GM12892 (cell line): Measurements from ENCODE around the gene FOXO3B.
"Not testable (repeated sequence)": the region's sequence is repeated elsewhere in the genome, so short reads cannot be mapped to it uniquely, and the experiment has no call there.

ENCODE experiments used
- POLR2A ChIP-seq: IDR thresholded peaks from 2 replicates; pipeline ENCODE4 v1.6.1; 2011; ENCODE audit warnings: low read depth, low read length, control low read depth
- POLR2AphosphoS5 ChIP-seq: IDR thresholded peaks from 2 replicates; pipeline ENCODE4 v1.6.1; 2011; ENCODE audit warnings: low read depth, low read length, control low read depth
- TAF1 ChIP-seq: IDR thresholded peaks from 2 replicates; pipeline ENCODE4 v1.6.1; 2011; ENCODE audit warnings: low read depth, mild to moderate bottlenecking, control low read depth, low read length, borderline replicate concordance

DNA sequence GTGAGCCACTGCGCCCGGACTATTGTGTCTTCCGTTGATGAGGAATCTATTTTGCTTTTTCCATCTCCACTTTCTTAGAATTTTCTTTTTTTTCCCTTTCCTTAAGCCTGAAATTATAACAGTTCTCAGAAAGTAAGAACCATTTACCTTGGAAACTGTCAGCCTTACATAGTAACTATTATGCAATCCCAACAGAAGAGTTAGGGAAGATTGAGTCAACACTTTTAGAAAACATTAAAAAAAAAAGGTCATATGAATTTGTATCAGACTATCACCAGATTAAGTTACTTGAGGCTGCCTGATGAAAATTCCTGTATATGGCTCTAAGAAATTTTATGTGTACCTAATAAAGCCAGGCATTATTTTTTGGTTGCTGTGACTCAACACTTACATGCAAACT is 26.1 kb upstream of the FOXO3B start:
- not testable (repeated sequence) for TF ChIP-seq TAF1, POLR2AphosphoS5, POLR2A
